ENCODE measurements around the gene NAA80. TPM values are rescaled to one million over a fixed set of nuclear protein-coding genes. Genes with fewer than 3 reads are reported as not detected.
"Not testable (repeated sequence)": the region's sequence is repeated elsewhere in the genome, so short reads cannot be mapped to it uniquely, and the experiment has no call there.

NAA80 gene
- total RNA-seq, 6 experiments from 2014 or later = 8.5 to 13.4 (median 10.7) TPM

GRCh38 chr3:50273689-50274065, 25.5 kb downstream of the NAA80 start:
- Mint-ChIP-seq H3K9me3 (no peaks in the 10 kb centered on the region), H3K4me3 (no peak overlapping the region), H3K36me3 (ENCODE audit: low read depth) (no peaks in the 10 kb centered on the region), H3K4me1 (ENCODE audit: low read depth) (peaks cover 44% of the 10 kb centered on the region), H3K27ac (no peak overlapping the region), H3K27me3 (ENCODE audit: insufficient read depth) (peaks cover 1% of the 10 kb centered on the region)
- TF ChIP-seq CTCF (IDR thresholded peaks at IDR 0.05) = no peak
- DNase-seq = no peak

DNA sequence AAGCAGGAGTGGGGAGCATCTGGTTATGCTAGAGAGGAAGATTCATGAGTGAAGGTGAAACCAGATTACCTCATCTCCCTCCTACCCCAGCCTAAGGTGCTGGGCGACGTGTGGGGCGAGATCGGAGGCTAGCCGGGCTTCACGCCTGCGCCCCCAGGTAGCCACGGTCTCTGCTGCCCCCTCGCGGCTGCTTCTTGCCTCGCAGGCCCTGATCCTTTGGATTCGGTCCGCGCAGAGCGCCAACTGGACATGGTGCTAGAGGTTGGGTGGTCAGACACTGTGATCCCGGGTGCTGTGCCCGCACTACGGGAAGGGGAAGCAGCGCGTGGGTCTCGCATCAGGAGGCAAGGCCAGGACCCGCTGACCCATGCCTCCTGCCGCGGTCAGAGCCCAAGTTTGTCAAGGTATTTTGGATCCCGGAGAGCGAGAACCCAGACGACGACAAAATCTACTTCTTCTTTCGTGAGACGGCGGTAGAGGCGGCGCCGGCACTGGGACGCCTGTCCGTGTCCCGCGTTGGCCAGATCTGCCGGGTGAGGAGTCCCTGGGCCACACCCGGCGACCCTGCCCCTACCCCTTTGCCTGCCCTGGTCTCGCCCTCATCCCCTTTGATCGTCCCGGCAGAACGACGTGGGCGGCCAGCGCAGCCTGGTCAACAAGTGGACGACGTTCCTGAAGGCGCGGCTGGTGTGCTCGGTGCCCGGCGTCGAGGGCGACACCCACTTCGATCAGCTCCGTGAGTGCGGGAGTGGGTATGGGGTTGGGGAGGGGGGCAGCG, 26.1 kb downstream of the NAA80 start:
- H3K27ac Mint-ChIP-seq = no peak overlapping the region
- DNase-seq = peak; percentile 50

GRCh38 chr3:50272538-50272910, 26.7 kb downstream of the NAA80 start:
- not testable (repeated sequence) for H3K27me3 Mint-ChIP-seq (ENCODE audit: insufficient read depth); H3K27ac Mint-ChIP-seq; H3K4me3 Mint-ChIP-seq; H3K9me3 Mint-ChIP-seq; DNase-seq; H3K36me3 Mint-ChIP-seq (ENCODE audit: low read depth)
- peaks cover 55% of the 10 kb centered on the region for H3K4me1 Mint-ChIP-seq (ENCODE audit: low read depth)

More for the DNA sequence above, 26.1 kb downstream of the NAA80 start:
- H3K36me3 Mint-ChIP-seq (ENCODE audit: low read depth) = no peaks in the 10 kb centered on the region
- peak overlapping the region; percentile 39; the same call in 1 of the 2 replicates for H3K4me3 Mint-ChIP-seq
- peaks cover 2% of the 10 kb centered on the region for H3K27me3 Mint-ChIP-seq (ENCODE audit: insufficient read depth)
- TF ChIP-seq CTCF (IDR thresholded peaks at IDR 0.05) = peak; percentile 98
- H3K4me1 Mint-ChIP-seq (ENCODE audit: low read depth) = peaks cover 49% of the 10 kb centered on the region
- H3K9me3 Mint-ChIP-seq = no peaks in the 10 kb centered on the region

DNA sequence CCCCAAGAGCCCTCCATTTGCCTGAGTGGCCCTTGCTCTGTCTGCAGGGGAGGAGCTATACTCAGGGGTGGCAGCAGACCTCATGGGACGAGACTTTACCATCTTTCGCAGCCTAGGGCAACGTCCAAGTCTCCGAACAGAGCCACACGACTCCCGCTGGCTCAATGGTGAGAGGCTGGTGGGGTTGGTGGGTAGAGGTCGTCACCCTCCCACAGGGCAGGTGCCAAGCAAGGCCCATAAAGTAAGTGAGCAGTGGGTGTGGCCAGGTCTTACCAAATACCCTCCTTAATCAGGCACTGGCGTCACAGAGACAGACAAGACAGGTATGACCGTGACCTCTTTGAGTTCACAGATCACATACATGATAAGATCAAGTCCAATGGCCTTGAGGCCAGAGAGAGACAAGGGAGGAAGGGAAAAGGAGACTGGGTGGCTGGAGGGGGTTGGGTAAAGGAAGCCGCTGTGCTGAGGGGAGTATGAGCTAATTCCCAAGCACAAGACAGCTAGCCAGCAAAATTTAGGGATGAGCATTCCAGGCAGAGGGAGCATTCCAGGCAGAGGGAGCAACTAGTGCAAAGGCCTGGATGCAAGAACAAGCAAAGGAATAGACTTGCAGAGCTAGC, 27.8 kb downstream of the NAA80 start:
- H3K9me3 Mint-ChIP-seq = no peaks in the 10 kb centered on the region
- H3K36me3 Mint-ChIP-seq (ENCODE audit: low read depth) = no peaks in the 10 kb centered on the region
- no peak overlapping the region; the same call in 1 of the 2 replicates for H3K4me3 Mint-ChIP-seq
- H3K4me1 Mint-ChIP-seq (ENCODE audit: low read depth) = peaks cover 58% of the 10 kb centered on the region
- DNase-seq = no peak
- no peak for TF ChIP-seq CTCF (IDR thresholded peaks at IDR 0.05)
- H3K27me3 Mint-ChIP-seq (ENCODE audit: insufficient read depth) = peaks cover 5% of the 10 kb centered on the region
- H3K27ac Mint-ChIP-seq = no peak overlapping the region; the same call in 1 of the 2 replicates

DNA sequence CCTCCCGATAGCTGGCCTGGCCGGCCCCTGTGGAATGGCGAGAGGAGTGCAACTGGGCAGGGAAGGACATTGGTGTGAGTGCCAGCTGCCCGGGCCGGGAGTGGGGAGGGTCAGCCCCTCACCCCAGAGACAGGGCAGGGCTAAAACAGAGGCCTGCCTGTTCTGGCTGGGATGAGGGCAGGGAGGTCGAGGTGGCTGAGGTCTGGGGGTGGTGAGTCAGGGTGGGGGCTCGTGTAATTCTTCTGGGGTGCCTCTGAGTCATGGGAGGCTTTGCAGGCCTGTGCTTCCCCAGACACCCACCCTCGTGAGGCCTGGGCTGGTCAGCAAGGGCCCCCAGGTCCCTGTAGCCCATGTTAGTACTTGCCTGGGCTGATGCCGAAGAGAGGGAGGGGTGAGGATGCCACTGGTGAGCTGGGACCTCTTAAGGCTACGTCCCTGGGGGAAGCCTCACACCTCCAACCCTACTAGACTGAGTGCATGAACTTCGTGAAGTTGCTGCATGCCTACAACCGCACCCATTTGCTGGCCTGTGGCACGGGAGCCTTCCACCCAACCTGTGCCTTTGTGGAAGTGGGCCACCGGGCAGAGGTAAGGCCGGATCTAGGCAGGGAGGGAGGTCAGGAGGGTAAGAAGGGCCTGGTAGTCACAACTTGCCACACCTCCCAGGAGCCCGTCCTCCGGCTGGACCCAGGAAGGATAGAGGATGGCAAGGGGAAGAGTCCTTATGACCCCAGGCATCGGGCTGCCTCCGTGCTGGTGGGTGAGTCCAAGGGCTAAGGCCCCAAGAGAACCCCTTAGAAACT, 28.6 kb downstream of the NAA80 start:
- H3K9me3 Mint-ChIP-seq = no peaks in the 10 kb centered on the region
- H3K36me3 Mint-ChIP-seq (ENCODE audit: low read depth) = no peaks in the 10 kb centered on the region
- peak overlapping the region; percentile 85 for H3K4me3 Mint-ChIP-seq
- peak overlapping the region; percentile 84 for H3K27ac Mint-ChIP-seq
- peaks cover 9% of the 10 kb centered on the region for H3K27me3 Mint-ChIP-seq (ENCODE audit: insufficient read depth)
- peaks cover 64% of the 10 kb centered on the region for H3K4me1 Mint-ChIP-seq (ENCODE audit: low read depth)
- no peak for TF ChIP-seq CTCF (IDR thresholded peaks at IDR 0.05)
- peak; percentile 29 for DNase-seq

All from HFFc6 (cell line).